ENCODE data around the gene CDK3.
"Not testable (repeated sequence)": the region's sequence is repeated elsewhere in the genome, so short reads cannot be mapped to it uniquely, and the experiment has no call there.

Gene CDK3

DNA sequence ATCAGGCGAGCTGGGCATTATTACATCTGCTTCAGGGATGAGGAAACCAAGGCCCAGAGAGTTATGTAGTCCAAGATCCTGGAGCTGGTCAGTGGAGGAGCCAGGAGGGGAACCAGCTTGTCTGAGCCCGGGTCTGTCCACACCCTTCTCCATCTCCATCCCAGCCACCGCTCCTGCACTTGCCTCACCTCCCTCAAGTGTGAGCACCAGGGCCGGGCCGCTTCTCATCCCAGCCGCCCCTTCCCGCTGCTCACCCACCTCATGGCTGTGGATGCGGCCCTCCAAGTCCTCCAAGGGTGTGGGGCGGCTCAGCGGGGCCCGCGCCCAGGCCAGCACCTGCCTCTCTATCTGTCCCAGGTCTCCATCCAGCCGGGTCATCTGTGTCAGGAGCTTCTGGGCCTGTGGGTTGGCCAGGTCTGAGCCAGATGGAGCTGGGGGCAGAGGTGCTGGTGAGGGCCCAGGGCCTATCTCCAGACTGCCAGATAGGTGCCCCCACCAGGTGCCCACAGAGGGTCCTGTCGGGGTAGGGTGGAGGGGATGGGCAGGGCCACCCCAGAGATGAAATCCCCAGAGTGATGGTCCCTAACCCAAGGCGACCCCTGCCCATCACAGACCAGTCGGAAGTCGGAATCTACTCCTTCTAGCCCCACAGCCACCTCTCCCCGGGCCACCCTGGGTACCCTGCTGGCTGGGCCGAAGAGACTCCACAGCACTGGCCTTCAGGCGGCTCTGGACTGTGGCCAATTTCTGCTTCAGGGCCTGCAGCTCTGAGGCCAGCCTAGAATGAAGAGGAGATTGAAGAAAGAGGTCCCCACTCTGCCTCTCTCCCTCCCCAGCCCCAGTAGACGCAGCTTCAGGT is 17.1 kb downstream of the CDK3 start:
- no peak for DNase-seq

DNA sequence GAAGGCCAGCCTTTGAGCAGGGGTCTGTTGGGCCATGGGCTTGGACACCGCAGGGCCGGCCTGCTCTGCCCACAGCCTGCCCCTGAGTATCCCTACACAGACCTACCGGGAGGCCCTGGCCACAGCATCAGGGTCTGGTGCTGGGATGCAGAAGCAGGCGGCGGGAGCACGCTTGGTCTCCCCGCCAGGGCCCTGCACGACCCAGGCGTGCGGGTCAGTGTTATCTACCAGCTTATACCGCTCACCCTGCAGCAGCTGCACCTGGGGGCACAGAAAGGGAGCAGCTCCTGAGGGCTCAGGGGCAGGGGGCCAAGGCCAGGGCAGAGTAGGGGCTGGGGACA is 17.7 kb downstream of the CDK3 start:
- no peak for DNase-seq

DNA sequence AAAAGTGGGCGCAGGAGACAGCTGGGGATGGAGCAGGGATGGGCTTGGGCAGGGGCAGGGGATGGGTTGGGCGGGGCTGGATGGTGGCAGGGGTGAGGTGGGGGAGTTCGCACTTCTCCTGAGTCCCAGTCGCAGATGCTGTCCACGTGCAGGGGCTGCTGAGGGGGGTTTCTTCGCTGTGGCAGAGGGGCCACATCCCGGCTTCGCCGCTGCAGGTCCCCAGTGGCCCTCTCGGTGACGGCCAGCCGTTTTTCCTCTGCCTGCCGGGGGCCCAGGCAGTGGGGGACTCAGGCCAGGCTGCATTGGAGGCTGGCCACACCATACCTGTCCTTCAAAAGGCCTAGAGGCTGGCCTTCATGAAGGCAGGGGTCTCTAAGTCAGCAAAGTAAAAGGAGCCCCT is 18.1 kb downstream of the CDK3 start:
- DNase-seq: no peak

DNA sequence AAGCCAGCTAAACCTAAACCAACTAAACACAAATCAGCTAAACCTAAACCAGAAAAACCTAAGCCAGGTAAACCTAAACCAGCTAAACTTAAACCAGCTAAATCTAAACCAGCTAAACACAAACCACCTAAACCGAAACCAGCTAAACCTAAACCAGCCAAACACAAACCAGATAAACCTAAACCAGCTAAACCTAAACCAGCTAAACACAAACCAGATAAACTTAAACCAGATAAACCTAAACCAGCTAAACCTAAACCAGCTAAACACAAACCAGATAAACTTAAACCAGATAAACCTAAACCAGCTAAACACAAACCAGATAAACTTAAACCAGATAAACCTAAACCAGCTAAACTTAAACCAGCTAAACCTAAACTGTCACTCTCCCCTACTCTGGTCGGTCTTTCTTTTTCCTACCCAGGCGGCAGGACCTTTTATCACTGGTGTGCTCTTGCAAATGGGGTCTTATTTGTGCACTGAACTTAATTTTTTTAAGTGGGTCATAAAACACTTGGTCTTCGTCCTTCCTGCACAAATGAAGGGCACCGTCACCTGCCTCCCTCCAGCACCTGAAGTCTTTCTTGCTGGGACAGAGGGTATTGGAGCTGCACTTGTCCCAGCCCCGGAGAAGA is 19.3 kb downstream of the CDK3 start:
- DNase-seq: no peak

DNA sequence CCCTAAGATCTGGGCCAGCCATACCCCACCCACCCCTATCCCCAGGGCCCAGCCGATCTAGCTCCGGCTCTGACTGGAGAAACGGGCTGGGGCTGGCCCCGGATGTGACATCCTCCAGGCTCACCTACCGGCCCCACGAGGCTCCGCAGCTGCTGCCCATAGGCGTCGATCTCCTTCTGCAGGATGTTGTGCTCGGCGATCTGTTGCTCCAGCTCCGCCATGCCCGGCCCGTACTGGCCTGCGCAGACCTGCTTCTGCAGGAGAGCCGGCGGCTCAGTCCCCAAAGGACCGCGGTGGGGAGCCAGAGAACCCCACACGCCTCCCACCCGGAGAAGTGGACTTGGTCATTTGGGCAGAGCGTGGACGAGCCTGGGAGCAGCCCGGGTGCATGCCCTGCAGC is 21.6 kb downstream of the CDK3 start:
- DNase-seq: no peak

DNA sequence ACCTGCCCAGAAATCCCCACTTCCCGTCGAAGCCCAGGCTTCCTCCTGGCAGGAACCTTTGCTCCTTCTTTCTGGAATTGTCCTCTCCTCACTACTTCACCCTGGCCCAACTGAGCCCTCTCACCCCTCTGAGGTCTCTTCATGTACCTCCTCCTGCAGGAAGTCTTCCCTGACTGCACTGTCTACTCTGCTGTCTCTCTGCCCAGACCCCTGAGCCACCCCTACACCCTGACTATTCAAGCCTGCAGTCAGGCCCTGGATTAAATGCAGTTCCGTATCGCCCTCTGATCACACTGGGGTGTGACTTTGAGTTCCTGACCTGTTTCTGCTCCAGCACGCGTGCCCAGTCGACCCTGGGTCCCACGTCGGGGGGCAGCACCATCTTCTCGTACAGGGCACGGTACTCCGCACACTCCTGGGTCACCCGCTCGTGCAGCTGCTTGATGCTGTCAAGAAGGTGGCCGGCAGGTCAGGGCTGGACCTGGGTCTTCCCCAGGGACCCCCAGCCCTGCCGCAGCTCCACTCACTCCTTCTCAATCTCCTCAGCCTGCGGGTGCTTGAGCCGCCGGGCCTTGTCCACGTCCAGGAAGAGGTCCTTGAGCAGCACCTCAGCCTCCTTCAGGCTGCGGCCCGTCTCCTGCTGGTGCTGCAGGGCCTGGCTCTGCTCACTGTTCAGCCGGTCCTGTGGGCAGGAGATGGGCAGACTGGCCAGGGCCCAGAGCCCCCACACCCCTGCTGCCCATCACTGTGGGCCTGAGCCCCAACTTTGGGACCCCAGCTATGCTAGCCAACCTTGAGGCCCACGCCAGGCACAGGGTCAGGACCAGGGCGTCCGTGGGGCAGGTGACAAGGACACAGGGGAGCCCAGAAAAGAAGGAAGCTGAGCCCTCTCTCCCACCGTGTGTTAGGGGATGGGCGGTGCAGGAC is 22.6 kb downstream of the CDK3 start:
- DNase-seq: no peak

DNA sequence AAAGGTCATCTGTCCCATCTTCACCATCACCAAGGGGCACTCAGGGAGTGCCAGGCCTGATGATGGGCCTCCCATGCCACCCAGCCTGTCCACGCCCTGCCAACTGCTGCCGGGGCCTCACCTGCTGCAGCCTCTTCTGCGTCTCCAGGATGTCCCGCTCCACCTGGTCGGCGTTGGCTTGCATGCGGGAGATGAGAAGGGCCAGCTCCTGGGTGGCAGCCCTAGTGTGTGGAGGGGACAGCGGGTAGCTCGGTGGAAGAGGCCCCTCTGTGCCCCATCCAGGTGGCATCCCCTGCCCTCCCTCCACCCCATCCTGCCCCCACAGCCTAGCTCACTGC is 23.2 kb downstream of the CDK3 start:
- DNase-seq: no peak

DNA sequence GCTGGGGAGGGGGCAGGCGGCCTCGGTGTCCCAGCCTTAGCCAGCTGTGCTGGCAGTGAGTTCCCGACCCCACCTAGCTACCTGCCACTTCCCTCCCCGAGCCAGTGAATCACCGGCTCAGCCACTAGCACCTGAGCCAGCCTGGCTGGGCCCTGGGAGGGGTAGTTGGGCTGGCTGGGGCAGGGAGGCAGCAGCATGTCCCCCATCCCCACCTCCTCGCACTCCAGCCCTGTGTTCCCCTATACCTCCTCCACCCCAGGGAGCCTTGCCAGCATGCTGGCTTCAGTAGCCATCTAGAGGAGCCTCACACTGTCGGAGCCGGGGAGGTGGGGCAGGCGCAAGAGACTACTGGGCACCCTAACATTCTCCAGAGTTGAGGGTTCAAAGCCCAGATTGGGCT is 23.7 kb downstream of the CDK3 start:
- no peak for DNase-seq

DNA sequence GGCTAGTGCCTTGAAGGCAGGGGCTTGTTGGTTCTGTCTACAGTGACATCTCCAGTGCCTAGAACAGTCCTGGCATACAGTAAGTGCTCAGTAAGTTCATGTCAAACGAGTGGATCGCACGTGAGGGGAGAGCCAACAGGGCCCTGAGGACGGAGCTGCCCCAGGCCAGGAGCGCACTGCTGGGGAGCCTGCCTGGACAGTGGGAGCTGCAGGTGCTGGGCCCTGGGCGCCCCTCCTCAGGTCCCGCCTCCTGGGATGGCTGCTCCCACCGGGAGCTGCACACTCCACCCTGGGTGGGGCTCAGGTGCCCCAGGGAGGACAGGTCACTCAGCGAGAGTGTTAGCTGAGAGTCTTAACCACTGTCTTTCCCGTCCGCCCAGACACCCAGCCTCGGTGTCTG is 24.6 kb downstream of the CDK3 start:
- no peak for DNase-seq

DNA sequence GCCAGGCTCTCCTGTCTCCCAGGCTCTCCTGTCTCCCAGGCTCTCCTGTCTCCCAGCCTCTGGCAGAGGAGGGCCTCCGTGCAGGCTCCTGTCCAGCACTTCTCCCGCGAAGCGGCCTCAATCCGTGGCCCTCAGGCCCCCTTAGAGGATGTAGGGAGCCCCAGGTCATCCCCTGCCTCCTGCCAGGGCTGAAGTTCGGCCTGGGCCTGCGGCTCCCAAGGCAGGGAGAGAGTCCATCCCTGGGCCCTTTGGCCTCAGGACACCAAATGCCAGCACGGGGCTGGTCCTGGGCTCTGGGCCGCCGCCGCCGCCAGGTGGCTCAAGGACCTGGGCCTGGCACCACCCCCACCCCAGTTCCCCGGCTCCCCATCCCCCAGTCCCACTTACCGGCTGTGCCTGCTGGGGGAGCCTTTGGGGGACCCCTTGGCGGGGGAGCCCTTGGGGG is 26.1 kb downstream of the CDK3 start:
- DNase-seq: no peak

DNA sequence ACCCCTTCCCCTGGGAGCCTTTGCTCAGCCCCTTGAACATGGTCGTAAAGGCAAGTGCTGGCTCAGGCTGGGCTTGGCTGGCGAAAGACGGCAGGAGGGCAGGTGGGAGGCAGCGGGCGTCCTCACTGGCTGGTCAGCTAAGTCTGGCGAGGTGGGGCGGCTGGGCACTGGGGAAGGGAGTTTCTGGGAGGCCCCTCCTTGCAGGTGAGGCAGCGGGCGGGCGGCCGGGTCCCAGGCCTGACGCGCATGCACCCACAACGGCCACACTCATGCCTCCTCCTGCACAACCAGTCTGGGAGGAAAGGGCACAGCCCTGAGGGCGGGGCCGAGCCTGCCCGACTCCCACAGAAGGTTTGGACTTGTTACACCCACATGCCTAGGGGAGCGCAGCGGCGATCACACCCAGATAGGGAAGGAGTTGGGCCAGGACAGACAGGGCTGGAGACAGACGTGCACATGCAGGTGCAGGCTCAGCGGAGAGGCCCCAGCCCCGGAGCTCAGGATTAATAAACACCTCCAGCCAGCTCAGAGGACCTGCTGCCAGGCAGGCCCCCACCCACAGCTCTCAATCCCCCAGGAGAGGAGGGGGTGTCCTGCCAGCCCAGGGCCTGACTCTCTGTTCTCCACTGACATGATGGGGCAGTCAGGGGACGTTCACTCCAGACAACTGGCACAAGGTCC is 26.6 kb downstream of the CDK3 start, which contains the start of gene EVPL:
EVPL (minus strand) TSS at position 148 of the 681 bp plus-strand sequence; CDS start at position 40, 108 bp downstream.
- peak; percentile 43 to 79 for DNase-seq

DNA sequence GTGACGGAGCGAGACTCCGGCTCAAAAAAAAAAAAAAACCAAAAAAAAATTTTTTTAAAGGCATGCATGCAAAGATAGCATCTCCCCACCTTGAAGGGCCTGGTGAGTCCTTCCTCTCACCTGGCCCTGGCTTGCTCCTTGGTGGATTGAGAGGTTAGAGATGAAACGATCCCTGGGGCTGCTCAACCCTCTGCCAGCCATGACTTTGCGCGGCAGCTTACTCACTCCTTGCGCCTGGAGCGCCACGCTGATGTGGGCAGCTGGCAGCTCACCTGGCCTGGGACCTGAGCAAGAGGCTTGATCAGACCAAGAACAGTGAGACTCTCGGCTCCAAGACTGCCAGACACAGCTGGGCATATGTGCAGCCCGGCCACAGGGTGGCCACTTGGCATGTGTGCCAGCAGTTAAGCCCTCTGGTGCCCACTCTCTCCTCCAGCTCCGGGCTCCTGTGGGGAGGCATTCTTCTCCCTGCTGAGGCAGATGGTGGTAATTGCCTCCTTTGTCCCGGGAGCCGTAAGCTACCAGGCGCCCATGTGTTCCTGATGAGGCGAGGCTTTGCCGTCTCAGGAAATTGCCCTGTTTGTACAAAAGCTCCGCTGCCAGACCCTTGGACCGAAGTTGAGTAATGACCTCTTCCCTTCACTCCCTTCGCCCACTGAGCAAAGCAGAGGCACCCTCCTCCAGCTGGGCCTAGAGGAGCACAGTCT is 31.6 kb downstream of the CDK3 start:
- no peak for DNase-seq

DNA sequence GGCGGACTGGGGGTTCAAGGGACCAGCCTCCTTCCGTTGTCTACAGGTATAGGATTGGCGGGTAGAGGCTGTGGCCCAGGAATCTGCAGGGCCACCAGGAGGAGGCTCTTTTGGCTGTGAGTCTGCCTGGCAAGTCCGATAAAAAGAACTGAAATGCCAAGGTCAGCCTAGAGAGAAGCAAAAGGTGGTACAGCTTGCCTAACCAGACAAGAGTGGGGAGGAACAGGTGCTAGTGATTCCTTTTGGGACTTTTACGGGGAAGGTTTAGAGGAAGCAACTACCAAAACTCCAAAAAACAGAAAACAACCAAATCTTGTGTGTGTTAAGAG is 32.1 kb downstream of the CDK3 start:
- DNase-seq: no peak

DNA sequence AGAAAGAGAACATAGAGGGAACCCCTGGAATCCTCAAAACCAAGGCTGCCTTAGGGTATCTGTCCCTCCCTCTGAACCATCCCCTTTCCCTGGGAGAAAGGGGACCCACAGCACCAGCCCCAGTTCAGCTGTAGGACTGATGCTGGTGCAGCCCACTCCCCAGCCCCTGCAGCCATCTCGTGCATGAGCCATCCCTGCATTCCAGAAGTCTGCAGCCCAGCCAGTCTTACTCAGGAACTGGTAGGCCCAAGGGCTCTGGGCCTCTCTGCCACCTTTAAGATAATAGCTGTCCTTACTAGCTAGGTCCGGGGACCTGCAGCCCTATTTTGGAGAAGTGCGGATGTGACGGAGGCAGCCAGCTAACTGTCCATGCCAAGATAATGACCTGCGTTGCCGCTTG is 32.5 kb downstream of the CDK3 start:
- no peak for DNase-seq

DNA sequence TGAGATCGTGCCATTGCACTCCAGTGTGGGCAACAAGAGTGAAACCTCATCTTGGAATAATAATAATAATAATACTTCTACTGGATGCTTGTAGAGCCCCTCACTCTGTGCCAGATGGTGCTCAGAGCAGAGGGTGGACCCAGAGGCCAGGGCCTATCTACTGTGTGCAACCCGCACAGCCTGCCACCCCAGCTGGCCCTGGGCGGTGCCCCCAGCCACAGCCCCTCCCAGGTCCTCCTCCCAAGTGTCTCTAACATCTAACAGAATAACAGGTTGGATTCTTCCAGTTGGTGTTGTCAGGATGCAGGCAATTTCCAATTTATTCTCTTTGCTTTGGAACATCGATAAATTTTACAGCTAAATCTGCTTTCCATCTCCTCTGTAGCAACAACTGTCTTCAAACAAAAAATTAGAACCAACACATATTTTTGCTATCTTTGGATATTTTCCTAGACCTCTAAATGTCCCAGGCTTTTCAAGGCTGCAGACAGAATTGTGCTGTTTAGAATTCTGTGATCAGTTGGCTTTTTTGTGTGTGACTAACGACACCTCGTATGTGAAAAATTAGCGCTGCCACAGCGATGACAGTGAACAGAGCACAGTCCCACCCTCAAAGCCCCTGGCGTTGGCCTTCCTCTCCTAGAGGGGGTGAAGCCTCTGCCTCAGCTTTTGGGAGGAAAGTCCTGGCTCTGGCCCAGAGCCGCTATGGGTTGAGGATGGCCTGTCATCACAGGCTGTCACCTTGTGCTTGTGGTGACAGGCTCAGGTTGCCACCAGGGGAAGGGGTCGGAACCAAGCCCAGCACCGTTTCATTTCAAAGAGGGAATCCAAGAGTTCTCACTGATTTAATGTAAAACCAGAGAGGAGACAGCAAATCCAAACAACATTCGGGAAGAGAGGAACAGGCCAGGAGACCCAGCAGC is 34.0 kb downstream of the CDK3 start:
- no peak for DNase-seq

DNA sequence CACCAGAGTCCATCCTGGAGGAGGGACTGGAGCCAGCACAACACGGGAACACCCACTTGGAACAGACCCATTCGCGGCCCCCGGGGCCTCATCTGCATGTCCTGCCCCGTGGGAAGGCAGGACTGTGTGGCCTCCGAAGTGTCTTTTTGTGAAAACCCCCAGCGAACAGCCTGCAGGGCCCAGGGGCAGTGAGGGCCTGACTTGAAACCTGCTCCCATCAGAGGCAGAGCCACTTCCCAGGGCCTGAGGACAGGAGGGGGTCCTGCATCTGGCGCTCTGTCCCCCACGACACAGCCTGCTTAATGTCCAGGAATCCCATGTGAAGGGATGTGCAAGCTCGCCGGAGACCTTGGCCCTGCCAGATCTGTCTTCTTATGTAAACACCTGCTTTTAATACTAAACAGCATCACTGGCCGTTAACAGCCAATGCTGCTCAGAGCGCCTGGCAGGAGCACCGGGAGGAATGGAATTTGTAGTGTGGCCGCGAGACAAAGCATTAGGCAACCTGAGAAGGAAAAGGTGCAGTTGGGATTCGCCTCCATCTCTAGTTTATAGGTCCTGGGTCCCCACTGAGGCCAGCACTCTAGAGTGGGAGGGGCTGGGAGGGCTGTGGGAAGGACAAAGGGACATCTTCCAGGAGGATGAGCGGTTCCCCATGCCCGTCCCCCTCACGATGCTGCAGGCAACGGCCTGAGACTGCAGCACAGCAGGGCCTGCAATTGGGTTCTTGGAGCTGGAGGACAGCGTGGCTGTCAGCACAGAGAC is 36.0 kb downstream of the CDK3 start:
- DNase-seq: no peak

DNA sequence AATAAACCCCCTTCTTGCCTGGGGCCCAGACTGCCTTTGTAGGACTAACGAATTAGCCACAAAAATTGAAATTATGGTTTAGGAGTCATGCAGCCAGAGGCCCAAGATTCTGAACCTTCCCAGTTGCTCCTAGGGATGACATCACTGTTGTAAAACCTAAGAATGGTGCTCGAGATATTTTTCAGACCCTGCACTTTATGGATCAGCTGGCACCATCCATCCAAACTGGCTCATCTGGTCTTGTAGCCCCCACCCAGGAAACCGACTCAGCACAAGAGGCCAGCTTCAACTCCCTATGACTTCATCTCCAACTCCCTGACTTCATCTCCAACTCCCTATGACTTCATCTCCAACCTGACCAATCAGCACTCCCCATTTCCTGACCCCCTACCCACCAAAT is 37.4 kb downstream of the CDK3 start:
- no peak for DNase-seq

DNA sequence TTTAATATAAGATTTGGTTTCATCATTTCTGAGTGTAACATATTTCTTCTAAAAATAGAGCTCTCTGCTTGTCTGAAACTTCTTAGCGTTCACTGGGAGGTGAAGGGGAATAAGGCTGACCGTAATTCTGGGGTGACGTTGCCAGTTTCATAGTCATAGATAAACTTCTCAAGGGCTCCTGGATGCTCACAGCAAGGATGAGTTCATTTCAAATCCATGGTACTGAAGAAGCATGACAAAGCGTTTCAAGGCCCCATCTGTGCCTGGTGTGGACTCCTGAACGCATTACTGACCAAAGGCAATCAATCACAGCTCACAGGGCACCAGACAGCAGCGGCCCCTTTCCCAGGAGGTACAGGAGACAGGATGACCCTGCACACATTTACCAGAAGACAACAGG is 38.5 kb downstream of the CDK3 start:
- DNase-seq: no peak

DNA sequence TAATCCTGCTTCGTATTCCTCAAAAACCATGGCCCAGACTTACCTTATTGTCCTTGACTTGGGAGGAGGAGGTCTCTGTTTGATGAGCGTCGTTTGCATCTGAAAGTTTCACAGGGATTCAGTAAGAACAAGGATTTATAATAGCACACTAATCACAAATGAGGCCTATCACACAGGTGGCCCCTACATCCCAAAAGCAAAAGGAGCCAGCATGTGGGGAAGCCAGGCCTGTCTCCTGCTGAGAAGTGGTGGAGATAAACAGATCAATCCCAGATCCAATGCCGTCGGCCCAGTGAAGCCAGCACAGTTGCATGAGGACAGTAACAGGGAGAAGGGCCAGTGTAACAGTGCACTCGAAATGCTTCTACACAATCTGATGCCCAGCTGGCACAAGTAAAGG is 39.7 kb downstream of the CDK3 start:
- no peak for DNase-seq

DNA sequence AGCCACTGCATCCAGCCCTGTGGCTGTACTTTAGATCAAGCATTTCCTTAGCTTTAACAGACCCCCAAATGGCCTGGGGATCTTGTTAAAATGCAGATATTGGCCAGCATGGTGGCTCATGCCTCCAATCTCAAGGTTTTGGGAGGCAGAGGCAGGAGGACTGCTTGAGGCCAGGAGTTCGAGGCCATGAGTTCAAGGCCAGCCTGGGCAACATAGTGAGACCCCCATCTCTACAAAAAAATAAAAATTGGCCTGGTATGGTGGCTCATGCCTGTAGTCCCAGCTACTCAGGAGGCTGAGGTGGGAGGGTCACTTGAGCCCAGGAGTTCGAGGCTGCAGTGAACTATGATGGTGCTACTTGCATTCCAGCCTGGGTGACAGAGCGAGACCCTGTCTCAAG is 42.2 kb downstream of the CDK3 start:
- not testable (repeated sequence) for DNase-seq

Data from inflammatory macrophage (primary cell).